GM19099 (cell line): ENCODE measurements around the gene NELFCD.

Source experiments
- POLR2A ChIP-seq: IDR thresholded peaks from 3 replicates; pipeline ENCODE4 v1.6.1; 2011; ENCODE audit warnings: low read depth; ENCODE audit not compliant: insufficient read length; ENCODE audit errors: extremely low read depth

NELFCD gene

GRCh38 chr20:59010995-59011873 is 30.2 kb downstream of the NELFCD start:
- TF ChIP-seq POLR2A: no peak

- no peak for TF ChIP-seq POLR2A
These were observed 32.2 kb downstream of the NELFCD start for GRCh38 chr20:59013031-59013951.

- no peak for TF ChIP-seq POLR2A
These were observed 33.0 kb downstream of the NELFCD start for GRCh38 chr20:59013959-59014608.

GRCh38 chr20:59014680-59015389 is 33.8 kb downstream of the NELFCD start:
- no peak for TF ChIP-seq POLR2A

- no peak for TF ChIP-seq POLR2A
These were observed 34.4 kb downstream of the NELFCD start for GRCh38 chr20:59015411-59015810.

- TF ChIP-seq POLR2A: no peak
These were observed 35.0 kb downstream of the NELFCD start for GRCh38 chr20:59015812-59016711.

GRCh38 chr20:59016795-59017492 is 35.9 kb downstream of the NELFCD start:
- no peak for TF ChIP-seq POLR2A

- TF ChIP-seq POLR2A: no peak
These were observed 36.6 kb downstream of the NELFCD start for GRCh38 chr20:59017493-59018231.

GRCh38 chr20:59018817-59019216 is 37.8 kb downstream of the NELFCD start:
- no peak for TF ChIP-seq POLR2A

GRCh38 chr20:59019217-59019616 is 38.2 kb downstream of the NELFCD start, which contains the start of gene TUBB1:
TUBB1 (plus strand) TSS chr20:59019429; CDS start chr20:59019523, 94 bp downstream.
- no peak for TF ChIP-seq POLR2A

- TF ChIP-seq POLR2A: no peak
These were observed 40.0 kb downstream of the NELFCD start for GRCh38 chr20:59020938-59021551.

- TF ChIP-seq POLR2A: no peak
These were observed 41.7 kb downstream of the NELFCD start for GRCh38 chr20:59022754-59023153.

- TF ChIP-seq POLR2A: no peak
These were observed 42.6 kb downstream of the NELFCD start for GRCh38 chr20:59023616-59024015.
